ENCODE measurements around the gene TMPRSS4.

The TMPRSS4 gene

GRCh38 chr11:118135796-118136165 lies 58.9 kb downstream of the TMPRSS4 start:
- H3K4me3 ChIP-seq (ENCODE audit: low read length), result no peak overlapping the region
- H3K9me3 ChIP-seq (ENCODE audit: control insufficient read depth, low read length), result no peaks in the 10 kb centered on the region
- no peaks in the 10 kb centered on the region for H3K36me3 ChIP-seq (ENCODE audit: control insufficient read depth, insufficient read depth, low read length)
- H3K9ac ChIP-seq (ENCODE audit: low read length), result no peak overlapping the region
- no peaks in the 10 kb centered on the region for H3K4me1 ChIP-seq (ENCODE audit: control insufficient read depth, insufficient read depth, low read length)
- peaks cover 17% of the 10 kb centered on the region for H3K27me3 ChIP-seq (ENCODE audit: control insufficient read depth, insufficient read depth, low read length)

GRCh38 chr11:118136341-118136740 lies 59.5 kb downstream of the TMPRSS4 start:
- Histone ChIP-seq H3K27me3 (ENCODE audit: control insufficient read depth, insufficient read depth, low read length) (peaks cover 19% of the 10 kb centered on the region), H3K9me3 (ENCODE audit: control insufficient read depth, low read length) (no peaks in the 10 kb centered on the region), H3K4me3 (ENCODE audit: low read length) (no peak overlapping the region), H3K9ac (ENCODE audit: low read length) (no peak overlapping the region), H3K36me3 (ENCODE audit: control insufficient read depth, insufficient read depth, low read length) (no peaks in the 10 kb centered on the region), H3K4me1 (ENCODE audit: control insufficient read depth, insufficient read depth, low read length) (no peaks in the 10 kb centered on the region)

DNA sequence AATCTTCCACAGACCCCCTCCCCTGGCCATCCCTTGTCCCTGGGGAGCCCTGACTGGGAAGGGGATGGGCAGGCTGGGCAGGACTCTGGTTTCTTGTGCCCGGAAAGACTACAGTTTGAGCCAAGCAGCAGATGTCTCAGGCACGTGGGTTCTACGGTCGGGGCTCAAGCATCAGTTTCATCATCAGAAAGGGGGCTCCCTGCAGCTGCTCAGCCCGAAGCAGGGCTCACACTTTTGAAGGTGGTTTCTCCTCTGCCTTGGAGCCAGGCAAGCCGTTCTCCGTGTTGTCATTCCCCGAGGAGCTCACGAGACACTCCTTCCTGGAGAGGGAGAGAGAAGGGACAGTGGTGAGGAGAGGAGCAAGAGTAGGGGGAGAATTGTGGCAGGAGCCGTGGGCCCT lies 59.9 kb downstream of the TMPRSS4 start:
- no peak overlapping the region for H3K9ac ChIP-seq (ENCODE audit: low read length)
- no peaks in the 10 kb centered on the region for H3K36me3 ChIP-seq (ENCODE audit: control insufficient read depth, insufficient read depth, low read length)
- H3K4me3 ChIP-seq (ENCODE audit: low read length), result no peak overlapping the region
- no peaks in the 10 kb centered on the region for H3K9me3 ChIP-seq (ENCODE audit: control insufficient read depth, low read length)
- H3K4me1 ChIP-seq (ENCODE audit: control insufficient read depth, insufficient read depth, low read length), result no peaks in the 10 kb centered on the region
- peaks cover 22% of the 10 kb centered on the region for H3K27me3 ChIP-seq (ENCODE audit: control insufficient read depth, insufficient read depth, low read length)

DNA sequence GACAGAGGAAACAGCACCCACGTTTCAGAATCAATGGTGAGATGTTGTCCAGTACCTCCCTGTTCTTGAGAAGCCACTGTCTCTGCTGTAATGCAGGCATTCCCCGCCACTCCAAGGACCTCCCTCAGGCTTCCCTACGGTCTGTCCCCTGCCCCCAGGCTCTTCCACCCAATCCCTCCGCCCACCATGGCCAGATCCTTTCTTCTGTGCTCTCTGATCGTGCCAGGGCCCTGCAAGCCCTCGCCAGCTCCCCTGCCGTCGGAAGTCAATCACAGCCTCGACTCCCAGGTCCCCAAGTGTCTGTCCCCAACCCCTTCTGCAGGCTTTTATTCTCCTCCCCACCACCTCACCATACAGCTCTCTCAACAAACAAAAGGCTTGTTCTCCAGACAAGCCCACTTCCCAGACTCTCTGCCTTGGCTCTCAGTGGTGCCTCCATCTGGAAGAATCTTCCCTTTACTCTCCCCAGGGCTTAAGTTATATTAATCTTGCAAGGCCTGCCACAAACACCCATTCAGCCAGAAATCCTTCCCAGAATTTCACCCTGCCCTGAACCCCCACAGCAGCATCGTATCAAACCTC lies 62.1 kb downstream of the TMPRSS4 start:
- Histone ChIP-seq H3K4me3 (ENCODE audit: low read length) (no peak overlapping the region), H3K9ac (ENCODE audit: low read length) (no peak overlapping the region), H3K9me3 (ENCODE audit: control insufficient read depth, low read length) (no peaks in the 10 kb centered on the region), H3K27me3 (ENCODE audit: control insufficient read depth, insufficient read depth, low read length) (peaks cover 37% of the 10 kb centered on the region), H3K36me3 (ENCODE audit: control insufficient read depth, insufficient read depth, low read length) (no peaks in the 10 kb centered on the region), H3K4me1 (ENCODE audit: control insufficient read depth, insufficient read depth, low read length) (no peaks in the 10 kb centered on the region)

DNA sequence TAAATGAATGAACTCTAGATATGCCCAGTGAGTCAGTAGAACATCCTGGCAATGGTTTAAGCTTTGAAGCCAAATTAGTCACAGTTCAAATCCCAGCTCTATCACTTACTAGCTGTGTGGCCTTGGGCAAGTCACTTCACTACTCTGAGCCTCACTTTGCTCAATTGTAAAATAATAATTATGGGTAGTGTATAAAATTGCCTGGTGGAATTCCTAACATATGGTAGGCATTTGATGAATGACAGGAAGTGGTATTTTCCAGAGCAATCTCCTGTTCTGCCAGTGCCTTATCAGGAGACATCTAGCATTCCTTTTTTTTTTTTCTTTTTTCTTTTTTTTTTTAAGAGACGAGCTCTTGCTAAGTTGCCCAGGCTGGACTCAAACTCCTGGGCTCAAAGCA lies 62.7 kb downstream of the TMPRSS4 start:
- H3K36me3 ChIP-seq (ENCODE audit: control insufficient read depth, insufficient read depth, low read length), result no peaks in the 10 kb centered on the region
- peaks cover 38% of the 10 kb centered on the region for H3K27me3 ChIP-seq (ENCODE audit: control insufficient read depth, insufficient read depth, low read length)
- no peaks in the 10 kb centered on the region for H3K9me3 ChIP-seq (ENCODE audit: control insufficient read depth, low read length)
- H3K4me1 ChIP-seq (ENCODE audit: control insufficient read depth, insufficient read depth, low read length), result no peaks in the 10 kb centered on the region
- H3K4me3 ChIP-seq (ENCODE audit: low read length), result no peak overlapping the region
- H3K9ac ChIP-seq (ENCODE audit: low read length), result no peak overlapping the region

GRCh38 chr11:118142081-118142480 lies 65.2 kb downstream of the TMPRSS4 start:
- no peaks in the 10 kb centered on the region for H3K9me3 ChIP-seq (ENCODE audit: control insufficient read depth, low read length)
- H3K27me3 ChIP-seq (ENCODE audit: control insufficient read depth, insufficient read depth, low read length), result peaks cover 47% of the 10 kb centered on the region
- H3K36me3 ChIP-seq (ENCODE audit: control insufficient read depth, insufficient read depth, low read length), result no peaks in the 10 kb centered on the region
- no peaks in the 10 kb centered on the region for H3K4me1 ChIP-seq (ENCODE audit: control insufficient read depth, insufficient read depth, low read length)
- no peak overlapping the region for H3K9ac ChIP-seq (ENCODE audit: low read length)
- H3K4me3 ChIP-seq (ENCODE audit: low read length), result no peak overlapping the region

DNA sequence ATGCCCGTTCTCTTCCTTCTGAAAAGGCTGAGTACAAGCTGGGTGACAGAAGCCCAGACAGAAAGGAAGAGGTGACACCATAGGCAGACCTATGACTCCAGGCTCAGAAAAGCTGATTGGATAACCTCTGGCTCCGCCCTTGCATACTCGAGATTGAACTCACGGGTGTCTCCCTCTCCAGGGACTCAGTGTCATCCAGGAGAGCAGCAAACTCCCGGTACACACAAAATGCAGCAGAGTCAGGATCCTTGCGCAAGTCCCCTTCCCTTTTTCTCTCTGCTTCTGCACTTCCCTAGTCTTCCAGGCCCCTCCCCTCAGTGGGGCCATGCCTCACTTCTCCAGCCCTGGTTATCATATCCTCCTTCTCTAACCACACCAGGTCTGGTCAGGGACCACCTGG lies 65.9 kb downstream of the TMPRSS4 start:
- no peak overlapping the region for H3K9ac ChIP-seq (ENCODE audit: low read length)
- H3K4me1 ChIP-seq (ENCODE audit: control insufficient read depth, insufficient read depth, low read length), result no peaks in the 10 kb centered on the region
- H3K4me3 ChIP-seq (ENCODE audit: low read length), result no peak overlapping the region
- no peaks in the 10 kb centered on the region for H3K36me3 ChIP-seq (ENCODE audit: control insufficient read depth, insufficient read depth, low read length)
- no peaks in the 10 kb centered on the region for H3K9me3 ChIP-seq (ENCODE audit: control insufficient read depth, low read length)
- peaks cover 52% of the 10 kb centered on the region for H3K27me3 ChIP-seq (ENCODE audit: control insufficient read depth, insufficient read depth, low read length)

DNA sequence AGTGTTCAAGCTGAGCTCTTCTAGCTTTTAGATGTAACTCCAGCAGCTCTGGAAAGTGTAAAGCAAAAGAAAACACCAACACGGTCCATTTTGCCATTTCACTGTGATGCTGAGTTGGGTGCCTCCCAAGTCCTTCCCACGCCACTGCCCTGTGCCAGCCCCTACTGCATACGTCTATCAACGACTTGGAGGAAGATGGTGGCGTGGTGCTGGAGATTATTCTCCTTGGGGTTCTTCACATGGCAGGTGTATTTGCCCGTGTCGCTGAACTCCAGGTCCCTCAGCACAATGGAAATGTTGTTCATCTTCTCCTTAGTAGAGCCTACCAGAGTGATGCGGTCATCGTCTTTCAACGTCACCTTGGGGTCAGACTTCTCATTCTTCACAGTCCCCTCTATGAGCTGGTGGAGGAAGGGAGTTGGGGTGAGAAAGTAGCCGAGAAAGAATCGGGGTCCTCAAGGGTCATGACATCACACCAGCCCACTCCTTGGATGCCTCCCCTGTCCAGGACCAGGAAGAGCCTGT lies 66.8 kb downstream of the TMPRSS4 start:
- no peaks in the 10 kb centered on the region for H3K36me3 ChIP-seq (ENCODE audit: control insufficient read depth, insufficient read depth, low read length)
- peaks cover 49% of the 10 kb centered on the region for H3K27me3 ChIP-seq (ENCODE audit: control insufficient read depth, insufficient read depth, low read length)
- no peaks in the 10 kb centered on the region for H3K9me3 ChIP-seq (ENCODE audit: control insufficient read depth, low read length)
- no peak overlapping the region for H3K9ac ChIP-seq (ENCODE audit: low read length)
- no peaks in the 10 kb centered on the region for H3K4me1 ChIP-seq (ENCODE audit: control insufficient read depth, insufficient read depth, low read length)
- H3K4me3 ChIP-seq (ENCODE audit: low read length), result no peak overlapping the region

- Histone ChIP-seq H3K27me3 (ENCODE audit: control insufficient read depth, insufficient read depth, low read length) (peaks cover 56% of the 10 kb centered on the region), H3K9ac (ENCODE audit: low read length) (no peak overlapping the region)
These were observed 67.7 kb downstream of the TMPRSS4 start for GRCh38 chr11:118144301-118145268.

GRCh38 chr11:118145285-118146227 lies 68.7 kb downstream of the TMPRSS4 start:
- peaks cover 59% of the 10 kb centered on the region for H3K27me3 ChIP-seq (ENCODE audit: control insufficient read depth, insufficient read depth, low read length)
- H3K36me3 ChIP-seq (ENCODE audit: control insufficient read depth, insufficient read depth, low read length), result no peaks in the 10 kb centered on the region
- peak overlapping the region; percentile 47 for H3K9ac ChIP-seq (ENCODE audit: low read length)
- no peaks in the 10 kb centered on the region for H3K9me3 ChIP-seq (ENCODE audit: control insufficient read depth, low read length)
- H3K4me1 ChIP-seq (ENCODE audit: control insufficient read depth, insufficient read depth, low read length), result no peaks in the 10 kb centered on the region
- no peak overlapping the region for H3K4me3 ChIP-seq (ENCODE audit: low read length)

More at GRCh38 chr11:118144301-118145268, 67.7 kb downstream of the TMPRSS4 start:
- Histone ChIP-seq H3K4me1 (ENCODE audit: control insufficient read depth, insufficient read depth, low read length) (no peaks in the 10 kb centered on the region), H3K36me3 (ENCODE audit: control insufficient read depth, insufficient read depth, low read length) (no peaks in the 10 kb centered on the region), H3K9me3 (ENCODE audit: control insufficient read depth, low read length) (no peaks in the 10 kb centered on the region), H3K4me3 (ENCODE audit: low read length) (no peak overlapping the region)

- H3K4me3 ChIP-seq (ENCODE audit: low read length), result no peak overlapping the region
These were observed 69.7 kb downstream of the TMPRSS4 start for GRCh38 chr11:118146554-118146953.

More at GRCh38 chr11:118146554-118146953, 69.7 kb downstream of the TMPRSS4 start:
- H3K27me3 ChIP-seq (ENCODE audit: control insufficient read depth, insufficient read depth, low read length), result peaks cover 65% of the 10 kb centered on the region
- H3K9ac ChIP-seq (ENCODE audit: low read length), result no peak overlapping the region
- H3K36me3 ChIP-seq (ENCODE audit: control insufficient read depth, insufficient read depth, low read length), result no peaks in the 10 kb centered on the region
- H3K4me1 ChIP-seq (ENCODE audit: control insufficient read depth, insufficient read depth, low read length), result no peaks in the 10 kb centered on the region
- H3K9me3 ChIP-seq (ENCODE audit: control insufficient read depth, low read length), result no peaks in the 10 kb centered on the region
